ENCODE measurements around the gene ARPC4.
A peak's percentile ranks its signal among the peaks of the same experiment; 100 is the strongest.

ARPC4 gene

GRCh38 chr3:9793161-9793781, 389 bp downstream of the ARPC4 start:
- DNase-seq, result peak; percentile 37

GRCh38 chr3:9794400-9794799, 1.5 kb downstream of the ARPC4 start:
- DNase-seq, result no peak

GRCh38 chr3:9795207-9795606, 2.3 kb downstream of the ARPC4 start:
- no peak for DNase-seq

GRCh38 chr3:9797196-9797945, 4.5 kb downstream of the ARPC4 start:
- no peak for DNase-seq

GRCh38 chr3:9800529-9800928, 7.6 kb downstream of the ARPC4 start:
- no peak for DNase-seq

GRCh38 chr3:9803494-9803893, 10.6 kb downstream of the ARPC4 start:
- DNase-seq, result no peak

GRCh38 chr3:9804996-9805395, 12.1 kb downstream of the ARPC4 start:
- DNase-seq, result no peak

GRCh38 chr3:9806137-9806536, 13.3 kb downstream of the ARPC4 start:
- no peak for DNase-seq

- no peak for DNase-seq
Observed at GRCh38 chr3:9806688-9807589, 14.1 kb downstream of the ARPC4 start.

GRCh38 chr3:9807981-9808344, 15.1 kb downstream of the ARPC4 start:
- no peak for DNase-seq

GRCh38 chr3:9808345-9809037, 15.6 kb downstream of the ARPC4 start:
- DNase-seq, result peak; percentile 60

- no peak for DNase-seq
Observed at GRCh38 chr3:9809239-9809614, 16.3 kb downstream of the ARPC4 start.

GRCh38 chr3:9809615-9810432, 16.9 kb downstream of the ARPC4 start, which contains the start of gene TTLL3:
Gene TTLL3 (plus strand): TSS chr3:9810262. CDS start chr3:9810662, 400 bp downstream.
- peak; percentile 49 for DNase-seq

GRCh38 chr3:9810433-9810770, 17.5 kb downstream of the ARPC4 start:
- no peak for DNase-seq

GRCh38 chr3:9810846-9811245, 18.0 kb downstream of the ARPC4 start:
- no peak for DNase-seq

- no peak for DNase-seq
Observed at GRCh38 chr3:9812870-9813483, 20.1 kb downstream of the ARPC4 start.

GRCh38 chr3:9815986-9816385, 23.1 kb downstream of the ARPC4 start:
- DNase-seq, result no peak

- no peak for DNase-seq
Observed at GRCh38 chr3:9817436-9817835, 24.6 kb downstream of the ARPC4 start.

- no peak for DNase-seq
Observed at GRCh38 chr3:9818666-9819335, 25.9 kb downstream of the ARPC4 start.

- DNase-seq, result no peak
Observed at GRCh38 chr3:9820543-9820942, 27.7 kb downstream of the ARPC4 start.

- no peak for DNase-seq
Observed at GRCh38 chr3:9820946-9821345, 28.1 kb downstream of the ARPC4 start.
